Ramos (cell line): Measurements from ENCODE around the gene MED25.

Source experiments
- in situ Hi-C: fragments of 300-500 bp; cut with MboI; formaldehyde crosslinking; loops from one replicate; pipeline ENCODE4 v1.14.3; 2022; ENCODE audit warnings: low sequenced_read_pairs; ENCODE audit not compliant: unreplicated experiment

MED25 gene

DNA sequence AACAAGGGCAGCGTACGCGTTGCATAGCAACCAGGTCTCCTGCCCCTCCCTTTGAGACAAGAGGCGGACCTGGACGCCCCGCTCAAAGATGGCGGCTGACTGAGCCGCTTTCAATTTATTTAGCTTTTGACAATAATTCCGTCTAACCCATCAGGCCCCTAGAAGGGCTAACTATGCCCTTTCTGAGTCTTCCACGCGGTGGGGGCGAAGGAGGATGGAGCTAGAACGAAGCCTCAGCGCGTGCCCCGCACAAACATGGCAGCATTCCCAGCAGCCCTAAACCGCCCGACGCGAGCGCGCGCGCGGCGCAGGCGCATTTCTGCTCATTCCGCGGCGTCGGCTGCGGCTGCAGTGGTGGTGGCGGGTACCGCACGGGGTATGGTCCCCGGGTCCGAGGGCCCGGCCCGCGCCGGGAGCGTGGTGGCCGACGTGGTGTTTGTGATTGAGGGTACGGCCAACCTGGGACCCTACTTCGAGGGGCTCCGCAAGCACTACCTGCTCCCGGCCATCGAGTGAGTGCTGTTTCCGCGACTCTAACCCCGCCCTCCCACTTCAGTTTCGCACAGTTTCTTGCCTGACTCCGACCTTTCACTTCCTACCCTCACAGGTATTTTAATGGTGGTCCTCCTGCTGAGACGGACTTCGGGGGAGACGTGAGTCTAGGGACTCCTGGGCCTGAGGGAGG, at the start of gene MED25:
TSS of gene MED25 (plus strand) at position 326 of the 685 bp plus-strand sequence. CDS start at position 379, 53 bp downstream.
- in situ Hi-C loops: no loop called here

DNA sequence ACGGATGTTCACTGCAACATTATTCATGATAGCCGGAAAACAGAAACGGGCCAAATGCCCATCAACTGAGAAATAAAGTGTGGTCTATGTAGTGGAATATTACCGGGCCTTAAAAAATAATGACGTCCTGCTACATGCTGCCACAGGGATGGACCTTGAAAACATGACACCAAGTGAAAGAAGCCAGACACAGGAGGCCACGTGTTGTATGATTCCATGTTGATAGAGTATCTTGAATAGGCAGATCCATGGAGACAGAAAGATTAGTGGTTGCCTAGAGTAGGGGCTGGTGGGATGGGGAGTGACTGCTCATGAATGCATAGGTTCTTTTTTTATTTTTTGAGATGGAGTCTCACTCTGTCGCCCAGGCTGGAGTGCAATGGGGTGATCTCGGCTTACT, 47.6 kb upstream of the MED25 start:
- in situ Hi-C loops: no loop called here

DNA sequence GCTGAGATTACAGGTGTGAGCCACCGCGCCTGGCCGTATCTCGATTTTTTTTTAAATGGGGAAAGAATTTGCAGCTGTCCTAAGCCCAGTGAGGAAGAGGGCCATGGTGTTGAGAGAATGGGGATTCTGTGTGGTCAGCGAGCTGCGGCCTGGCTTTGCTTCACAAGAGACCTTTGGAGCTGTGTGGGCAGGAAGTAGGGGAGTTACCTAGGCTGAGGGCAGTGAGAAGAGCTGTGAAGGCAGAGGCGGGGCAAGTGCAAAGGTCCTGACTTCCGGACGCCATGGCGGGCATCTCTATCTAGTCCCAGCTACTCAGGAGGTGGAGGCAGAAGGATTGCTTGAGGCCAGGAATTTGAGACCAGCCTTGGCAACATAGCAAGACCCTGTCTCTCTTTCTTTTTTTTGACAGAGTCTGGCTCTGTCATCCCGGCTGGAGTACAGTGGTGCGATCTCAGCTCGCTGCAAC, 46.4 kb upstream of the MED25 start:
- in situ Hi-C loops: no loop called here

DNA sequence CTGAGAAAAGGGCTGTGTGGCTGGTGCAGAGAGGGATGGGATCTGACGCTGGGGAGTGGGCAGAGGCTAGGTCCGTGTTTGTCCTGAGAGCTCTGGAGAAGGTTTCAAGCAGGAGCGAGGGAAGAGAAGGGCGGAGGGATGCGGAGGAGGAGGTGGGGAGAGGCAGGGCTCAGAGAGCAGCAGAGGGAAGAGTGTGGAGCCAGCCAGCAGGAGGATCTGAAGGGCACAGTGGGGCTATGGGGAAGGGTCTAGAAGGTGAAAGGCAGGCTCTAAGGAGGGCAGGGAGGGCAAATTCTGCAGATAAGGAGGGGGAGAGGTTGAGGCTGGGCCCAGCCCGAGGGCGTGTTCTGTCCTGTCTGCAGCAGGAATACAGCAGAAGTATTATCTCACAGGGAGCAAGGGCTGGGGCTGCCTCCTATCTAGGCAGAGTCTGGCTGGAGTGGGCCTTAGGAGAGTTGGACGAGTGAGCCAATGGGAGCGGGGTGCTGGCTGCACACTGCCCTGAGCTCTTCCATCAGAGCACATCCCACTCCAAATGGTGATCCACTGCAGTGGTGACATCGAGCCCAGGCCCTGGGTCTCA, 45.1 kb upstream of the MED25 start:
- in situ Hi-C loops: no loop called here

DNA sequence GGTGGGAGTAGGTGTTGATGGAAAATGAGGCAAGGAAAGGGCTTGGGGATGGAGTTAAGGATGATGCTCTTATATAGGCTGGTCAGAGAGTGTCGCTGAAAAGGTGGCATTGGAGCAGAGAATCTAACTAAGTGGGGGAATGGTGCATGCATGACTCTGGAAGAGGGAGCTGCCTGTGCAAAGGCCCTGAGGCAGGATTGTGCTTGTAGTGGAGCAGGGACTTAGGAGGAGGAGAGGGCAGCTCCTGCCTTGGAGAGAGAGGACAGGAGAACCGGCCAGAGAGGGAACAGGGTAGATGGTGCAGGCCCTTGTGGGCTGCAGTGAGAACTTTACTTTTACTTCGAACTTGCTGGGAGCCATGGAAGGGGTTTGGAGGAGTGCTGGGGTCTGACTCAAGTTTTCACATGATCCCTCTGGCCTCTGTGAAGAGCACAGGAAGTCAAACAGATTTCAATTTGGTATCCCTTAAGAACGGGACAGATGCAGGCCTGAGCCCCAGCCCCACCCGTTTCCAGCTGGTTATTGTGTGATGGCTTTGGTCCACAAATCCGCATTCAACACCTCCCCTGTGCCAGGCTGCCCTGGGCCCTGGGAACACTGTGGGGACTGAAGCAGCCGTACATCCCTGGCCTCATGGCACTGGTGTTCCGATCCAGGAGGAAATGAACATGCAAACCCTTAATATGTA, 44.3 kb upstream of the MED25 start:
- in situ Hi-C loops: no loop called here

DNA sequence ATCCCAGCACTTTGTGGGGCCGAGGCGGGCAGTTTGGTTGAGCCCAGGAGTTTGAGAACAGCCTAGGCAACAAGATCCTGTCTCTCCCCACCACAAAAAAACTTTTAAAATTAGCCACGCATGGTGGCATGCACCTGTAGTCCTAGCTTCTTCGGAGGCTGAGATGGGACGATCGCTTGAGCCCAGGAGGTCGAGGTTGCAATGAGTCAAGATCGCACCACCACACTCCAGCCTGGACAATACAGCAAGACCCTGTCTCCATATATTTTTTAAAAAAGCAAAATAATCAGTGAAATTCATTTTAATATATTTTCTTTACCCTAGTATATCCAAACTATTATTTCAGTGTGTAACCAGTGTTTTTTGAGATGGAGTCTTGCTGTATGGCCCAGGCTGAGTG, 43.1 kb upstream of the MED25 start:
- in situ Hi-C loops: no loop called here

DNA sequence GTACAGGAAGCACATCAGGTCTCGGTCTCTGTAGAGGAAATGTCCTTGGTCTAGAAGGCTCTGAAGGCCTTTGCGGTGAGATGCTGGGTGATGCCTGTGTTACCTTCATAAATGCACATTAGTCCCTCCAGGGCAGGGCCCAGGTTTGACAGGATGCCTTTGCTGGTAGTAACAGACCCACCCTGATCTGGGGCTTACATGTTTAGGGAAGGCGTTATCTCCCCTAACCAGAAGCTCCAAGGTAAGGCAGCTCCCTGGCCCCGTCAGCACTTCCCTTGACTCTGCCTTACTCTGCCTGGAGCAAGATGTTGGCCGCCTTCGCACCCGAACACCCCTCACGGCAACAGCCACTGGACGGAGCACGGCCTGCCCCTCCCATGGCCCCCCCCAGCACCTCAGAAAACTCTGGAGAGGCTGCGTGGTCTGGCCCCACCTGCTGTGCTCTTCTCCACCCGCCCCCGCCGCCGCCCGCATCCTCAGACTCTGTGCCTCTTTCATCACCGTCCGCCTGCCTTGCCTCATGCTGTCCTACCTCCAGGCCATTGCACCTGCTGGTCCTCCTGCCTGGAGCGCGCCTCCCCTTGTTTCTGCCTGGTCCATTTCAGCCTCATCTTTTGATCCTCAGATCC, 42.2 kb upstream of the MED25 start:
- in situ Hi-C loops: no loop called here

DNA sequence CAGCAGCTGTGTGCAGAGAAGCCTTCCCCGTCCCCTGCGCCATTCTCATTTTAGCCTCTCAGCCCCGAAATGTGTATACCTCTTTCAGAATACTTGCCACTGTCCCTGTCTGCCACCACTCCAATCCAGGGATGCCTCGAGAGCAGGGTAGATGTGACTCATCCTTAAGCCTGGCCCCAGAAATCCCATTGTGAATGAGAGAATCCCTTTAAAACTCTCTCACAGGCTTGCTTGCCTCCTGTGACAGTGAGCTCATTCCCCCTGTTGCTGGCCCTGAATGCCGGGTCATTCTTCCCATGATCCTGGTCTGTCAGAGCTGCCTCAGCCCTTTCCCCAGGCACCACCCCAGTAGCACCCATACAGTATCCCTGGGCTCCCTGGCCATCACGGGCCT, 41.7 kb upstream of the MED25 start:
- in situ Hi-C loops: no loop called here

DNA sequence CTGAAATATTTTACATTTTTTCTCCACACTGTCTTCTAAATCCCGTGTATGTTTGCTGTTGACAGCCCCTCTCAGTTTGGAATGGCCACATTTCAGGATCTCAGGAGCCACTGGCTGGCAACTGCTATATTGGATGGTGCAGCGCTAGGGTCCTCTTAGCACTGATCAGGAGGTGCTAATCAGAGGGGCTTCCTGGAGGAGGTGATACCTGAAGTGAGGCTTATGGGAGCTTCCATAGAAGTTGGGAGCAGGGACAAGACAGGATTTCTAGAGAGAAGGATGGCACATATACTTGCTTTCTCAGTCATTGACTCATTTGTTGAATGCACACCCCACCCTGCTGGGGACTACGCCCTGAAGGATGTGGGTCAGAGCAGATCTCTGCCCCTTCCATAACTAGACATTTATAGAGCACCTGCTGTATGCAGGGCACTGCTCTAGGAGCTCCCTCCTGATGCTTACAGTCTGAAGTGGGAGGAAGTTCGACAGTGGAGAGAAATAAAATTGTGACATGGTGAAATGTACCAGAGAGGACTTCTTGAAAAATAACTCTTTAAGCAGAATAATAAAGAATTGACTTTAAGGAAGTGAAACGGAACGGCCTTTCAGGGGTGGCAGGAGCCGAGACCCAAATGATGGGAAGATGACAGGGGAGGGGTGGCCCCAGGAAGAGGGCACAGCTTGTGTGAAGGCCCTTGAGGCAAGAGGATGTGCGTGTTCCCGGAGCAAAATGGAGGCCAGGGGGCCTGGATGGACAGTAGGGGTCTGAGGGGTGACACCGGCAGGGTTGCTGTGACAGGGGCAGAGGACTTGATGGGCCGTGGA, 38.1 kb upstream of the MED25 start:
- in situ Hi-C loops: no loop called here

DNA sequence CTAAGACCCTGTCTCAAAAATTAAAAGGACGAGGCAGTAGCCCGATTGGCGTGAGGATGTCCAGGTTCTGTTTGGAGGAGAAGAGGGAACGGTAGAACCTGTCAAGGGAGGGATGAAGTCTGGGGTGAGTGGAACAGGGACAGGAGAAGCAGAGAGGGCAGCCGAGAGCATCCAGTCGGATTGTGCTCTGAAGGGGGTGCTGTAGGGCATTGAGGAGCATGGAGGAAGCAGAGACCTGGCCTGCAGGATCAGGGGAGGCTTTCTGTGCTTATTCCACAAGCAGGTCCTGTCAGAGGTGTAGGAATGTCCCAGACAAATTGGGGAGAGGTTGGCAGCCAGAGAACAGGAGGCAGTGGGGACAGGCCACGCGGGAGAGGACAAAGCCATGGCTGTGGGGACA, 37.2 kb upstream of the MED25 start:
- in situ Hi-C loops: no loop called here

DNA sequence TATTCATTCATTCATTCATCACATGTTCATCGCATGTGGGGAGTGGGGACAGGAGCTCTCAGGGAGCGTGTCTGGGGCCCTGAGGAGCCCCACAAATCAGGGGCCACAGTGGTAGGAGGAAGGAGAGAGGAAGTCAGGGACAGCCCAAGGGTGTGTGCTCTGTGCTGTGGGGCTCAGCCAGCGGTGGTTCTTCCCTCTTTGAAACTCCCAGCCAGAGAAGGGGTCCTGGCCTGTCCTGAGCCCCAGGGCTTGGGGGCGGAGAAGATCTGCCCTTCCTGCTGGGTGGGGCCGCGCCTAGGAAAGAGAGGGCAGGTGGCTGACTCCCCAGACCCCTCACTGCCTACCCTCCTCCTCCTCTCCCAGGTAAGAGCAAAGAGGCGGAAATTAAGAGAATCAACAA, 36.7 kb upstream of the MED25 start:
- in situ Hi-C loops: no loop called here

DNA sequence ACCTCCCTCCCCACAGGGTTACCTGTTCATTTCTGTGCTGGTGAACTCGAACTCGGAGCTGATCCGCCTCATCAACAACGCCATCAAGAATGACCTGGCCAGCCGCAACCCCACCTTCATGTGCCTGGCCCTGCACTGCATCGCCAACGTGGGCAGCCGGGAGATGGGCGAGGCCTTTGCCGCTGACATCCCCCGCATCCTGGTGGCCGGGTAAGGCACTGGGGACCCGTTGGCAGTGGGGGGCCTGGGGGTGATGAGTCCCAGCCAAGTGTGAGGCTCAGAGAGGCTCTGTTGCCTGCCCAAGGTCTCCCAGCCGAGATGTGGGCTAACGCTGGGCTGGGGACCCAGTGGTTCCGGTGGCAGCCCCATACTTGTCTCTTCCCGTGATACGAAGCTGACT, 35.6 kb upstream of the MED25 start:
- in situ Hi-C loops: no loop called here

DNA sequence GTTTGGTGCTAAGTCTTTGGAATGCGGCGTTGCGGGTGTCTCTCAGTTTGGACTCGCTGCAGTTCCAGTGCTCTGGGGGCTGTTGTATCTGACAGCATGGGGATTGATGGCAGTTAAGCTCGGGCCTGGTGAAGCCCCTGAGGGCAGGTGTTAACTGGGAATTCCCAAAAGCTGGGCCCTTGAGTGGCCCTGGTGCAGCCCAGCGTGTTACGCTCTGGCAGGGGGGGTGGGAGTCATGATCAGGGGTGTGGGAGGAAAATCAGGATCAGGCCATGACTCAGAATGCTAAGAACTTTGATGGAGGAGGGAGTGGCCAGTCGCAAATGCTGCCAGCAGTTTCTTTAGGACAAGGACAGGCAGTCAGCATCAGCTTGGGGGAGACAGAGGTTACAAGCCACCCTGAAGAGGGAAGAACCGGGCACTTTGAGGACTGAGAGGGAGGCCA, 31.7 kb upstream of the MED25 start:
- in situ Hi-C loops: no loop called here

DNA sequence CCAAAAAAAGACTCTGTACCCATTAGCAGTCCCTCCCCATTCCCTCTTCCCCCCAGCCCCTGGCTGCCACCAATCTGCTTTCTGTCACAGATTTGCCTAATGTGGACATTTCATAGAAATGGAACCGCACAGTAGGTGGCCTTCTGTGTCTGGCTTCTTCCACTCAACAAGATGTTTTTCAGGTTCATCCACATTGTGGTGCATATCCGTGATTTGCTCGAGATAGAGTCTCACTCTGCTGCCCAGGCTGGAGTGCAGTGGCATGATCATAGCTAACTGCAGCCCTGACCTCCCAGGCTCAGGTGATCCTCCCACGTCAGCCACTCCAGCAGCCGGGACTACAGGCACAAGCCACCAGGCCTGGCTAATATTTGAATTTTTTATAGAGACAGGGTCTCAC, 30.3 kb upstream of the MED25 start:
- in situ Hi-C loops: no loop called here

DNA sequence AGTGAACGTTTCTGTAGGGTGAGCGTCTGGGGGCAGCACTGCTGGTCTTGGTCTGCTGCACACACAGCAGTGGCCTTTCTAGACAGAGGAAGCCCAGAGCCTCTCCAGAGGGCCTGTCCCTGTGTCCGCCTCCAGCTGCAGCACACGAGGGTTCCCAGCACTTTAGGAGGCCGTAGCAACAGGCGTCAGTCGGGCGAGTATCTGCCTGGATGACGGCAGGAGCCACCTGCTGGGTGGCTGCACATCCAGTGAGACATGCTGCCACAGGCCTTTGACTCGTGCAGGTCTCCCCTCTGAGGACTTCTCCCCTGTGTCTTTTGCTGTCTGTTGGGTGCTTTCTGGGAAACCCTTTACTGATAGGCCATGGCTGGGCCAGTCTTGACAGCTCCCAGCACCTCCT, 29.2 kb upstream of the MED25 start:
- in situ Hi-C loops: no loop called here

DNA sequence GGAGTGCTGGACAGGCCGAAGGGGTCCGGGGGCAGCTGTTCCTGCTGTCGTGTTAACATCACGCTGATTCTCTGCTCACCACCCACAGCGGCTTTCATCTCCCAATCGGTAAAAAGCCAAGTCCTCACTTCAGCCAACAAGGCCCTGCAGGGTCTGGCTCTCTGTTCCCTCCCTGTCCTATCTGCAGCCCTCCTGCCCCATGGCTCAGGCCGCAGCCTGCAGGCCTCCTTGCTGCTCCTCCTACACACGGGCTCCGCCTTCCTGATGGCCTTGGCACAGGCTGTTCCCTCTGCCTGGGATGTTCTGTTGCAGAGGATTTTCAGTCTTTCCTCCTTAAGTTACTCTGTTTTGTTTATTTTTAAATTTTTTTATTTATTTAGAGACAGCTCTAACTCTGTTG, 27.2 kb upstream of the MED25 start:
- in situ Hi-C loops: no loop called here

DNA sequence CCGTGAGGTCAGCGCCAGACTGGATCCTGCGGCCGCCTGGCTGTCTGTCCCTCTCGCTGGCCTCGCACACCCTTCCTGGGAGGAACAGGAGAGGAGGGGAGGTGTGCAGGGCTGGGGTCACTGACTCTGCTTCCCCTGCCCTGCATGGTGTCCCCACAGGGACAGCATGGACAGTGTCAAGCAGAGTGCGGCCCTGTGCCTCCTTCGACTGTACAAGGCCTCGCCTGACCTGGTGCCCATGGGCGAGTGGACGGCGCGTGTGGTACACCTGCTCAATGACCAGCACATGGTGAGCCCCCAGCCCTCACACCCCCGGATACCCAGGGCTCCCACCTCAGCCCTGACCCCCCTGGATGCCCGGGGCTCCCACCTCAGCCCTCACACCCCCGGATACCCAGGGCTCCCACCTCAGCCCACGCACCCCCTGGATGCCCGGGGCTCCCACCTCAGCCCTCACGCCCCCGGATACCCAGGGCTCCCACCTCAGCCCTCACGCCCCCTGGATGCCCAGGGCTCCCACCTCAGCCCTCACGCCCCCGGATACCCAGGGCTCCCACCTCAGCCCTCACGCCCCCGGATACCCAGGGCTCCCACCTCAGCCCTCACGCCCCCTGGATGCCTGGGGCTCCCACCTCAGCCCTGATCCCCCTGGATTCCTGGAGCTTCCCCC, 26.2 kb upstream of the MED25 start:
- in situ Hi-C loops: no loop called here

DNA sequence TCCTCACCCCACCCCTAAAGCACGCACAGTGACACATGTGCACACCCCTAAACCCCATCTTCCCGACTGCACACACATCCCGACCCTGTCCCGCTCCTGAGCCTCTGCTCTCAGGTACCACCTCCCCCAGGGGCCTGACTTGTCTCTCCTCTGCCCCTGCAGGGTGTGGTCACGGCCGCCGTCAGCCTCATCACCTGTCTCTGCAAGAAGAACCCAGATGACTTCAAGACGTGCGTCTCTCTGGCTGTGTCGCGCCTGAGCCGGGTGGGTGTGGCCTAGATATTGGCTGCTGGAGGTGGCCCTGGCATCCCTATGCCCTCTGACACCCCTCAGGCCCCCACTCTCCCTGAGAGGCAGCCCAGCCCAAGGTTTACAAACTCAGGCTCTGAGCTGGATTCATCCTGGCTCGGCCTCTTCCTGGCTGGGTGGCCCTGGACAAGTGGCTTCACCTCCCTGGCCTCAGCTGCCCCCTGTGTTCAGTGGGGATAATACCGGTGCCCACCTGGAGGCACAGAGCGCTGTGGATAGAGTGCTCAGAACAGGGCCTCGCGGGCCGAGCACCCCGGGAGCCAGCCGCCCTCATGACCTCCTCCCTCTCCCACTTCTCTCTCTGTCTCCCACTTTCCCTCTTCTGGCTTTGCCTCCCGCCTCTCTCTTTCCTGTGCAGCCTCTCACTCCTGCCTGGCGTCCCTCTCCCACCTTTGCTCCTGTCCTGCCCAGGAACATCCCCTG, 25.1 kb upstream of the MED25 start:
- in situ Hi-C loops: no loop called here

DNA sequence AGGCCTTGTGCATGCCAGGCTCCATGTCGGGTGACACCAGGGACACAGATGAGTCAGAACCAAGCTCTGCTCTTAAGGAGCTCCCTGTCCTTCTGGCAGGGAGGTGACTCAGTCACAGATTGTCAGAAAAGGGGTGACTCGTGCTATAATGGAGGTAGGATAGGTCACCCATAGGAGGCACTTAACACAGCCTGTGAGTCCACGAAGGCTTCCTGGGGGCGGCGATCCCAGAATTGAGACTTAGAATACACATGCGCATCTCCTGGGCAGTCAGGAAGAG, 24.6 kb upstream of the MED25 start:
- in situ Hi-C loops: no loop called here
